Parathyroid adenoma (tissue), 2 donors: ENCODE measurements around the gene GGT6.
A peak's percentile ranks its signal among the peaks of the same experiment; 100 is the strongest.

Experiments
- H2AFZ ChIP-seq: fragments of 300-600 bp; sonication (generic); one replicate; pipeline ENCODE4 v1.7.0; 2017; ENCODE audit warnings: antibody characterized with exemption, mild to moderate bottlenecking
- H3K27ac ChIP-seq: fragments of 300-600 bp; sonication (generic); one replicate; pipeline ENCODE4 v1.7.0; 2017
- H3K27me3 ChIP-seq: fragments of 300-600 bp; sonication (generic); one replicate; pipeline ENCODE4 v1.7.0; 2017; ENCODE audit warnings: low read length; ENCODE audit not compliant: control insufficient read depth, insufficient read depth
- H3K36me3 ChIP-seq: fragments of 300-600 bp; sonication (generic); one replicate; pipeline ENCODE4 v1.7.0; 2017; ENCODE audit warnings: low read length; ENCODE audit not compliant: control insufficient read depth, insufficient read depth
- H3K4me1 ChIP-seq: fragments of 300-600 bp; sonication (generic); one replicate; pipeline ENCODE4 v1.7.0; 2017; ENCODE audit warnings: control low read depth
- H3K4me2 ChIP-seq: fragments of 300-600 bp; sonication (generic); one replicate; pipeline ENCODE4 v1.7.0; 2017; ENCODE audit warnings: low read length
- H3K4me3 ChIP-seq: fragments of 300-600 bp; sonication (generic); one replicate; pipeline ENCODE4 v1.7.0; 2017; ENCODE audit warnings: low read depth, low read length
- H3K79me2 ChIP-seq: fragments of 300-600 bp; sonication (generic); one replicate; pipeline ENCODE4 v1.7.0; 2017; ENCODE audit warnings: control low read depth
- H3K9ac ChIP-seq: fragments of 300-600 bp; sonication (generic); one replicate; pipeline ENCODE4 v1.7.0; 2017; ENCODE audit warnings: mild to moderate bottlenecking
- H3K9me3 ChIP-seq: fragments of 300-600 bp; sonication (generic); one replicate; pipeline ENCODE4 v1.7.0; 2017; ENCODE audit warnings: low read length; ENCODE audit not compliant: control insufficient read depth
- CTCF ChIP-seq: fragments of 300-600 bp; sonication (generic); IDR thresholded peaks from one replicate; pipeline ENCODE4 v1.7.0; 2017; ENCODE audit warnings: antibody characterized with exemption, mild to moderate bottlenecking
- donor health status: primary hyperparathyroidism.

GGT6 gene

GRCh38 chr17:4519361-4519788 lies 41.0 kb downstream of the GGT6 start:
- Histone ChIP-seq H2AFZ (no peak overlapping the region), H3K79me2 (no peaks in the 10 kb centered on the region), H3K27me3 (no peaks in the 10 kb centered on the region), H3K27ac (peak overlapping the region; percentile 84), H3K9ac (no peak overlapping the region), H3K4me1 (no peaks in the 10 kb centered on the region), H3K4me3 (no peak overlapping the region), H3K36me3 (no peaks in the 10 kb centered on the region), H3K4me2 (no peak overlapping the region), H3K9me3 (no peaks in the 10 kb centered on the region)
- no peak for TF ChIP-seq CTCF

- Histone ChIP-seq H3K79me2 (no peaks in the 10 kb centered on the region), H2AFZ (no peak overlapping the region), H3K4me2 (no peak overlapping the region), H3K27me3 (no peaks in the 10 kb centered on the region), H3K4me1 (no peaks in the 10 kb centered on the region), H3K4me3 (no peak overlapping the region), H3K9ac (no peak overlapping the region), H3K9me3 (no peaks in the 10 kb centered on the region), H3K36me3 (no peaks in the 10 kb centered on the region), H3K27ac (peak overlapping the region; percentile 84)
- TF ChIP-seq CTCF: no peak
Observed at GRCh38 chr17:4518901-4519300, 41.5 kb downstream of the GGT6 start.

- no peaks in the 10 kb centered on the region for H3K4me1 ChIP-seq
- H3K27ac ChIP-seq: no peak overlapping the region
- TF ChIP-seq CTCF: no peak
- H3K27me3 ChIP-seq: no peaks in the 10 kb centered on the region
- H3K9ac ChIP-seq: no peak overlapping the region
- no peaks in the 10 kb centered on the region for H3K36me3 ChIP-seq
- H3K4me3 ChIP-seq: no peak overlapping the region
- no peak overlapping the region for H3K4me2 ChIP-seq
- no peaks in the 10 kb centered on the region for H3K9me3 ChIP-seq
- H2AFZ ChIP-seq: no peak overlapping the region
- H3K79me2 ChIP-seq: no peaks in the 10 kb centered on the region
Observed at GRCh38 chr17:4516735-4517134, 43.6 kb downstream of the GGT6 start.

GRCh38 chr17:4515501-4515900 lies 44.9 kb downstream of the GGT6 start:
- no peaks in the 10 kb centered on the region for H3K4me1 ChIP-seq
- H3K36me3 ChIP-seq: no peaks in the 10 kb centered on the region
- no peaks in the 10 kb centered on the region for H3K9me3 ChIP-seq
- no peak overlapping the region for H3K27ac ChIP-seq
- H3K4me2 ChIP-seq: no peak overlapping the region
- no peak overlapping the region for H2AFZ ChIP-seq
- no peak for TF ChIP-seq CTCF
- H3K4me3 ChIP-seq: no peak overlapping the region
- H3K9ac ChIP-seq: no peak overlapping the region
- no peaks in the 10 kb centered on the region for H3K27me3 ChIP-seq
- no peaks in the 10 kb centered on the region for H3K79me2 ChIP-seq

GRCh38 chr17:4514779-4515178 lies 45.6 kb downstream of the GGT6 start:
- no peak overlapping the region for H3K27ac ChIP-seq
- no peaks in the 10 kb centered on the region for H3K27me3 ChIP-seq
- no peak overlapping the region for H3K9ac ChIP-seq

More at GRCh38 chr17:4514779-4515178, 45.6 kb downstream of the GGT6 start:
- Histone ChIP-seq H3K4me2 (no peak overlapping the region), H3K79me2 (no peaks in the 10 kb centered on the region), H2AFZ (no peak overlapping the region), H3K4me1 (no peaks in the 10 kb centered on the region), H3K9me3 (no peaks in the 10 kb centered on the region), H3K4me3 (no peak overlapping the region), H3K36me3 (no peaks in the 10 kb centered on the region)
- no peak for TF ChIP-seq CTCF
